Measurements from ENCODE around the gene YIPF1.

GRCh38 chr1:53833393-53833792, 56.2 kb downstream of the YIPF1 start:
- no peak for TF ChIP-seq CTCF (IDR thresholded peaks at IDR 0.05; ENCODE audit: insufficient read depth, low read depth, low read length)
- no peak for TF ChIP-seq EZH2 (IDR thresholded peaks at IDR 0.05; ENCODE audit: insufficient read depth, low read length)
